GM19468 (cell line): ENCODE results near the gene PAN2.

Experiments
- ATAC-seq: cut with Tn5 transposase; IDR thresholded peaks from one replicate; pipeline ENCODE4 v1.9.1; 2021; ENCODE audit warnings: mild to moderate bottlenecking, moderate library complexity, moderate number of reproducible peaks; ENCODE audit not compliant: unreplicated experiment; ENCODE audit errors: extremely low read depth

Gene PAN2, protein sequence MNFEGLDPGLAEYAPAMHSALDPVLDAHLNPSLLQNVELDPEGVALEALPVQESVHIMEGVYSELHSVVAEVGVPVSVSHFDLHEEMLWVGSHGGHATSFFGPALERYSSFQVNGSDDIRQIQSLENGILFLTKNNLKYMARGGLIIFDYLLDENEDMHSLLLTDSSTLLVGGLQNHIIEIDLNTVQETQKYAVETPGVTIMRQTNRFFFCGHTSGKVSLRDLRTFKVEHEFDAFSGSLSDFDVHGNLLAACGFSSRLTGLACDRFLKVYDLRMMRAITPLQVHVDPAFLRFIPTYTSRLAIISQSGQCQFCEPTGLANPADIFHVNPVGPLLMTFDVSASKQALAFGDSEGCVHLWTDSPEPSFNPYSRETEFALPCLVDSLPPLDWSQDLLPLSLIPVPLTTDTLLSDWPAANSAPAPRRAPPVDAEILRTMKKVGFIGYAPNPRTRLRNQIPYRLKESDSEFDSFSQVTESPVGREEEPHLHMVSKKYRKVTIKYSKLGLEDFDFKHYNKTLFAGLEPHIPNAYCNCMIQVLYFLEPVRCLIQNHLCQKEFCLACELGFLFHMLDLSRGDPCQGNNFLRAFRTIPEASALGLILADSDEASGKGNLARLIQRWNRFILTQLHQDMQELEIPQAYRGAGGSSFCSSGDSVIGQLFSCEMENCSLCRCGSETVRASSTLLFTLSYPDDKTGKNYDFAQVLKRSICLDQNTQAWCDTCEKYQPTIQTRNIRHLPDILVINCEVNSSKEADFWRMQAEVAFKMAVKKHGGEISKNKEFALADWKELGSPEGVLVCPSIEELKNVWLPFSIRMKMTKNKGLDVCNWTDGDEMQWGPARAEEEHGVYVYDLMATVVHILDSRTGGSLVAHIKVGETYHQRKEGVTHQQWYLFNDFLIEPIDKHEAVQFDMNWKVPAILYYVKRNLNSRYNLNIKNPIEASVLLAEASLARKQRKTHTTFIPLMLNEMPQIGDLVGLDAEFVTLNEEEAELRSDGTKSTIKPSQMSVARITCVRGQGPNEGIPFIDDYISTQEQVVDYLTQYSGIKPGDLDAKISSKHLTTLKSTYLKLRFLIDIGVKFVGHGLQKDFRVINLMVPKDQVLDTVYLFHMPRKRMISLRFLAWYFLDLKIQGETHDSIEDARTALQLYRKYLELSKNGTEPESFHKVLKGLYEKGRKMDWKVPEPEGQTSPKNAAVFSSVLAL

GRCh38 chr12:56333679-56334489 is at the start of gene PAN2:
Gene PAN2 (minus strand): TSS chr12:56334000. CDS start chr12:56333094, 906 bp downstream.
- ATAC-seq, result peak; percentile 92

DNA sequence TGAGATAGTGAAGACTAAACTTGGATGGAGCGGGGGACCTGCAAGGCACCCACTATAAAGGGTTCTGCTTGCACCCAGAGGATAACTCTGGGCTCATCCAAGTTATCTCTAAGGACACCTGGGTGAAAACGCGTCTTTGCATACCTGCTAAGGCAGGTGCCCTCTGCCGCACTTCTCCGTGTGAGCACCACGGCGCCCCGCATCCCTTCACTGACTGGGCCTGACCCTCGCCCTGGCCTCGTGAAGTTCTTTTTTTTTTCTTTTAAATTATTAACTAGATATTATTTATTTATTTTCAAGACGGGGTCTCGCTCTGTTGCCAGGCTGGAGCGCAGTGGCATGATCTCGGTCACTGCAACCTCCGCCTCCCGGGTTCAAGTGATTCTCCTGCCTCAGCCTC is 48.8 kb upstream of the PAN2 start:
- ATAC-seq, result no peak

- no peak for ATAC-seq
These were observed 44.2 kb upstream of the PAN2 start for GRCh38 chr12:56377989-56378316.

DNA sequence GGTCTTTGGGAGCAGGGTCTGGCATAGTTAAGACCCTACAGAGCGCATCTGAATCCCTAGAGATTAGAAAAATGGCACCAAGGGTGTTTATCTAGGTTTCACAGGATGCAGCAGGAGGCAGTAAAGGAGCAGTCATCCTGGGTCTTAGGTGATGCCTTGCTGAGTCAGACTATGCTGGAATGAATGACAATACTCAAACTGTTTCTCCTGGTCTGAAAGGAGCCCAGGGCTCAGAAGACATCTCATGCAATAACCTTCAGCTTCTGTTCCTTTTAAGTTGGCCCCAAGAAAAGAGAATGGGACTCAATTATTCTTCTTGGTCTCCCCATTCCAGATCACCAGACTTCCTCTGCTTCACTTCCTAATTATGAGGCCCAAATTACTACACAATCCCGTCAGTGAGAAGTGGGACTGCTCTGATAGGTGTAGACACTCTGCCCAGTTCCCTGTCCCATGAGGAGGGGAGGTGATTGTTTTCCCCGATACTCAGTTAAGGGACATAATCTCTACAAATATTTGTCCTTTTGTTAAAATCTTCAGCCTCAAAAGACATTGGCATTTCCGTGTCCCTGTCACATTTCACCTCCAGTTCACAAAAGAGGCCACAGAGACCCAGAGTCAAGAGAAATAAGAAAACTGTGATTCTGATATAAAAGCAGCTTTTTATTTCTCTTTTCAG is 43.6 kb upstream of the PAN2 start:
- ATAC-seq, result no peak

GRCh38 chr12:56375598-56376434 is 42.0 kb upstream of the PAN2 start:
- ATAC-seq, result peak; percentile 27

DNA sequence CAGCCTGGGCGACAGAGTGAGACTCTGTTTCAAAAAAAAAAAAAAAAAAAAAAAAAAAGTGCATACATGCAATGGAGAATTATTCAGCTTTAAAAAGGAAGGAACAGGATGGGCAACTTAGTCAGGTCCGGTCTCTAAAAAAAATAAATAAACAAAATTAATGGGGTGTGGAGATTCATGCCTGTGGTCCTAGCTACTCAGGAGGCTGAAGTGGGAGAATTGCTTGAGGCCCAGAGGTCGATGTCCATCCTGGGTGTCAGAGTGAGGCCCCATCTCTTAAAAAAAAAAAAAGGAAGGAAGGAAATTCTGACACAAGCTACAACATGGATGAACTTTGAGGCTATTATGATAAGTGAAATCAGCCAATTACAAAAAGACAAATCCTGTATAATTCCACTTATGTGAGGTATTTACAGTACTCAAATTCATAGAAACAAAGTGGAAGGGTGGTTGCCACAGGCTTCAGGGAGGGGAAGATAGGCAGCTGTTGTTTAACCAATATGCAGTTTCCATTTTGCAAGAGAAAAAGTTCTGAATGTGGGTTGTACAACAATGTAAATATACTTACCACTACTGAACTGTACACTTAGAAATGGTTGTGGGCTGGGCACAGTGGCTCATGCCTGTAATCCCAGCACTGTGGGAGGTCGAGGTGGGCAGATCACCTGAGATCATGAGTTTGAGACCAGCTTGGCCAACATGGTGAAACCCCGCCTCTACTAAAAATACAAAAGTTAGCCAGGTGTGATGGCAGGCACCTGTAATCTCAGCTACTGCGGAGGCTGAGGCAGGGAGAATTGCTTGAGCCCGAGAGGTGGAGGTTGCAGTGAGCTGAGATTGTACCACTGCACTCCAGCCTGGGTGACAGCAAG is 41.2 kb upstream of the PAN2 start:
- no peak for ATAC-seq

DNA sequence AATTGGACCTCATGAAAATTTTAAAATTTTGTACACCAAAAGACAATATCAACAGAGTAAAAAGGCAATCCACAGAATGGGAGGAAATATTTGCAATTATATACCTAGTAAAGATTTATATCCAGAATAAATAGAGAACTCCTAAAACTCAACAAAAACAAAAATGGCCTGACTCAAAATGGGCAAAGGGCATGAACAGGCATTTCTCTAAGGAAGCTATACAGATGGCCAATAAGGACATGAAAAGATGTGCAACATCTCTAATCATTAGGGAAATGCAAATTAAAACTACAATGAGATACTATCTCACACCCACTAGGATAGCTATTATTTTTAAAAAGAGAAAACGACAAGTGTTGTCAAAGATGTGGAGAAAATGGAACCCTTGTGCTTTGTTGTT is 39.7 kb upstream of the PAN2 start:
- ATAC-seq, result no peak

DNA sequence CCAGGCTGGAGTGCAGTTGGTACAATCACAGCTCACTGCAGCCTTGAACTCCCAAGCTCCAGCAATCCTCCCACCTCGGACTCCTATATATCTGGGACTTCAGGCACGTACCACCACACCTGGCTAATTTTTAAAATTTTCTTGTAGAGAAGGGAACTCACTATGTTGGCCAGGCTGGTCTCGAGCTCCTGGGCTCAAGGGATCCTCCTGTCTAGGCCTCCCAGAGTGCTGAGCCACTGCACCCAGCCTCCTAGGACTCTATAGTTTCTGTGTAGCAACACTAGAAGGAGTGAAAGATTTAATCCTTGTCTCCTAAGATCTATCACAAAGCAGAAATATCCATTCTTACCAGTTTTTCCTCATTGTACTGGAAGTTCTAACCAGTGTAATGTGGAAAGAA is 33.1 kb upstream of the PAN2 start:
- no peak for ATAC-seq

- ATAC-seq, result no peak
These were observed 28.6 kb upstream of the PAN2 start, which contains the start of gene APOF for GRCh38 chr12:56362130-56363059. Gene APOF (minus strand): TSS chr12:56362857. CDS start chr12:56362745, 112 bp downstream.

DNA sequence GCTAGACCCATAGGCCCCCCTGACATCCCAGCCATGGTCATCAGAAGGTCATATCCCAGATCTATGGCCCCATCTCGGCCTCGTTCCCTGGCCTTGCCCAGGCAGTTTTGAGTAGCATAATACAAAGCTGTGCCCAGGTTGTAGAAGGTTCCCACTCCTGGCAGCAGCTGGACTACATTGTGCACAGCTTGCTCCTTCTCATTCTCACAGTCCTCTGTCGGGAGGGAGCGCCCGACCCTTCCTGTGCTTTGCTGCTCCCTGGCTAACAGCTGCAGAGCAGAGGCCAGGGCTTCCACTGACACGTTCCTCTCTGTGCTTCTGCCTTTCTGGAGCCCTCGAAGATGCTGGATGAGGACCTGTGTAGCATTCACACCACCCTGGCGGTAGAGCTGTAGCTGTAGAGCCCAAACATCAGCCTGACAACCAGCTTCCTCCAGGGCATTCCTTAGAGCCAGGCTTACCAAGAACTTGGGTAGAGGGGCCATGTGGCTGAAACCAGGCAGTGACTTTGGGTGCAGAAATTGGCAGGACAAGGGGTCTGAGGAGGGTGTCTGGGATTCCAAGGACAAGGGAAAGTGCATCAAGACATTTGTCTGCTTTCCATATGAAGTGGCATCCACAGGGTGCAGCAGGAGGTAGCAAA is 27.8 kb upstream of the PAN2 start:
- no peak for ATAC-seq

- peak; percentile 91 for ATAC-seq
These were observed 26.3 kb upstream of the PAN2 start, which contains the start of gene STAT2 for GRCh38 chr12:56359851-56360767. Gene STAT2 (minus strand): TSS chr12:56360107. CDS start chr12:56356571, 3,536 bp downstream.

DNA sequence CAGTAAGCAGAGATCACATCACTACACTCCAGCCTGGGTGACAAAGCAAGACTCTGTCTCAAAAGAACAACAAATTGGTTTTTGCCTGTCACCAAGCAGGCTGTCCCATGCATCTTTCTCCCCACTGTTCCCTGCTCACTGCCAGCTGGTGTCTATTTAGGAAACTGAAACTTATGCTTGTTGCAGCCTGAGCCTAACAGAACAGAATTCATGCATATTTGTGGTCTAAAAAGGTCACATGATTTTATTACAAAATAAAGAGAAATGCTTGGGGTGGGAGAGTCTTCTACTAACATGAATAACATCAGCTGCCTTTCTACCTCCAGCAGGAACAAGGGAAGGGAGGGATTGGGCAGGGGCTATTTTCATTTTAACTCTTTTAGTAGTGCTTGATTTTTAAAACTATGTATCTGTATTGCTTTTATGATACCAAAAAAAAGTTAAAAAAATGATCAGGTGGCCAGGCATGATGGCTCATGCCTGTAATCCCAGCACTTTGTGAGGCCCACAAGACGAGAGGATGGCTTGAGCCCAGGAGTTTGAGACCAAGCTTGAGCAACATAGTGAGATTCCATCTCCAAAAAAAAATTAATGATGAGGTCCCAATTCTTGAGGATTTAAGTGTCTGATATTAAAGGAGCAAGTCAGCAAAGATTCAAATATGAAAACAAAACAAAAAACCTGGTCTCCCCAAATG is 25.2 kb upstream of the PAN2 start:
- no peak for ATAC-seq

- no peak for ATAC-seq
These were observed 17.5 kb upstream of the PAN2 start for GRCh38 chr12:56351325-56351724.

DNA sequence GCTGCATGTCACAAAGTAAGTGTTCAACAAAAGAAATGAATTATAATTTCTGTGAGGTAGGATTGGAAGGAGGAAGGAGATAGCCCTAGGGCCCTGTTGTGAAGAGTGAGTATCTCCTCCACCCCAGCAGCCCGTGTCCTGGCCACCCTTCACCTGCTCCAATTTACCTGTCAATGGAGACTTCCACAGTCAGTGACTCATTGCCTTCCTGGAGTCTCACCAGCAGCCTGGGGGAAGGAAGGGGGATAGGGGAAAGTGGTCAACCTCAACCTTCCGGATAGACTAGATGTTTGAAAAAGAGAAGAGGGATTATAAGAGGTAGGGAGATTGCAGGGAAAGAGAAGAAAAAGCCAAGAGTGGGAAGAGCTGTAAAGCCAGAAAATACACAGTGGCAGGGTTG is 16.9 kb upstream of the PAN2 start:
- ATAC-seq, result no peak
